ENCODE measurements around the gene KCNS1. TPM values are rescaled to one million over a fixed set of nuclear protein-coding genes. Genes with fewer than 3 reads are reported as not detected.

Gene KCNS1
- total RNA-seq, 2 donors from 2014 or later: 0.18 to 1.5 TPM

DNA sequence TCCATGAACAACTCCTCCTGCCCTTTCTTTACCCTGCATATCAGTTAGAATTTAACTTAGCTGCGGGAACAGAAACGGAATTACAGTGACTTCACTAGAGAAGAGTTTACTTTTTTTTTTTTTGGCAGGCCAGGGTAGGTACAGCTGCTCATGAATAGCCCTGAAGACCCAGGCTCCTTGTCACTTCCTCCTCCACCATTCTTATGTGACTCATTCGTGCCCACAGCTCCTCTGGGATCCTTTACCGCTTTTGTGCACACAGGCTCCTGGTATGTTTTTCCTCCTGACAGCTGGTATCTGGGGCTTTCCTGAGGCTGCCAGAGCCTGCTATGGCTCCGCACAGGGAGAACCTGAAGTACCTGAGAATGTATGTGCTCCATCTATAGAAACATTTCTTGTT is 3.9 kb upstream of the KCNS1 start:
- no peak overlapping the region for H3K27ac ChIP-seq (ENCODE audit: low read depth, low read length)
- H3K36me3 ChIP-seq (ENCODE audit: control insufficient read depth, insufficient read depth, low read length): no peaks in the 10 kb centered on the region
- H3K9me3 ChIP-seq (ENCODE audit: control insufficient read depth, low read length): no peaks in the 10 kb centered on the region
- TF ChIP-seq, protein P1, sequence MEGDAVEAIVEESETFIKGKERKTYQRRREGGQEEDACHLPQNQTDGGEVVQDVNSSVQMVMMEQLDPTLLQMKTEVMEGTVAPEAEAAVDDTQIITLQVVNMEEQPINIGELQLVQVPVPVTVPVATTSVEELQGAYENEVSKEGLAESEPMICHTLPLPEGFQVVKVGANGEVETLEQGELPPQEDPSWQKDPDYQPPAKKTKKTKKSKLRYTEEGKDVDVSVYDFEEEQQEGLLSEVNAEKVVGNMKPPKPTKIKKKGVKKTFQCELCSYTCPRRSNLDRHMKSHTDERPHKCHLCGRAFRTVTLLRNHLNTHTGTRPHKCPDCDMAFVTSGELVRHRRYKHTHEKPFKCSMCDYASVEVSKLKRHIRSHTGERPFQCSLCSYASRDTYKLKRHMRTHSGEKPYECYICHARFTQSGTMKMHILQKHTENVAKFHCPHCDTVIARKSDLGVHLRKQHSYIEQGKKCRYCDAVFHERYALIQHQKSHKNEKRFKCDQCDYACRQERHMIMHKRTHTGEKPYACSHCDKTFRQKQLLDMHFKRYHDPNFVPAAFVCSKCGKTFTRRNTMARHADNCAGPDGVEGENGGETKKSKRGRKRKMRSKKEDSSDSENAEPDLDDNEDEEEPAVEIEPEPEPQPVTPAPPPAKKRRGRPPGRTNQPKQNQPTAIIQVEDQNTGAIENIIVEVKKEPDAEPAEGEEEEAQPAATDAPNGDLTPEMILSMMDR (conservative IDR thresholded peaks at IDR 0.05): no peak
- no peaks in the 10 kb centered on the region for H3K4me1 ChIP-seq (ENCODE audit: control insufficient read depth, insufficient read depth, low read length)
- no peak overlapping the region for H3K9ac ChIP-seq (ENCODE audit: extremely low read depth, low read length, poor library complexity, severe bottlenecking)
- no peaks in the 10 kb centered on the region for H3K36me3 Mint-ChIP-seq (ENCODE audit: low read depth)
- no peak for DNase-seq
- H3K27ac Mint-ChIP-seq: no peak overlapping the region
- peaks cover 6% of the 10 kb centered on the region for H3K4me1 Mint-ChIP-seq
- no peak overlapping the region for H3K4me3 Mint-ChIP-seq
- H3K27me3 Mint-ChIP-seq (ENCODE audit: insufficient read depth): peaks cover 12% of the 10 kb centered on the region
- no peaks in the 10 kb centered on the region for H3K9me3 Mint-ChIP-seq
- 87 to 91% methylated on average over 5 of the region's 5 CpGs for WGBS, 2 experiments (ENCODE audit: insufficient coverage in 1 of 2, insufficient read length in 1 of 2)
- H3K4me3 ChIP-seq (ENCODE audit: low read length): no peak overlapping the region
- peaks cover 16% of the 10 kb centered on the region for H3K27me3 ChIP-seq (ENCODE audit: control insufficient read depth, insufficient read depth, low read length, poor library complexity, severe bottlenecking)

DNA sequence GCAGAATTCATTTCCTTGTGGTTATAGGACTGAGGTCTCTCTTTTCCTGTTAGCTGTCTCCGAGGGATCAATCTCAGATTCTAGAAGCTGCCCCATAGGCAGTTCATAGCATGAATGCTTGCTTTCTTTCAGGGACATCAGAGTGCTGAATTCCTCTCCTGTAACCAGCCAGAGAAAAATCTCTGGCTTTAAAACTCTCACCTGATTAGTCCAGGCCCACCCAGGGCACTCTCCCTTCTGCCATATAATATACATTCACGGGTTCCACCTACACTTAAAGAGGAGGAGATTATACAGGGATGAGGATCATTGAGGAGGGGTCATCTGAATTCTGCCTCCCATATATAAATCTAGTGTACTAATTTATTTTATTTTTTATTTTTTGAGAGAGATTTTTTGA is 2.1 kb upstream of the KCNS1 start:
- H3K9ac ChIP-seq (ENCODE audit: extremely low read depth, low read length, poor library complexity, severe bottlenecking): no peak overlapping the region
- DNase-seq: peak; percentile 7
- peaks cover 17% of the 10 kb centered on the region for H3K27me3 ChIP-seq (ENCODE audit: control insufficient read depth, insufficient read depth, low read length, poor library complexity, severe bottlenecking)
- Mint-ChIP-seq H3K27ac (no peak overlapping the region), H3K36me3 (ENCODE audit: low read depth) (no peaks in the 10 kb centered on the region), H3K9me3 (no peaks in the 10 kb centered on the region), H3K4me1 (peaks cover 6% of the 10 kb centered on the region), H3K4me3 (no peak overlapping the region), H3K27me3 (ENCODE audit: insufficient read depth) (peaks cover 25% of the 10 kb centered on the region)
- WGBS, 2 experiments (ENCODE audit: insufficient coverage in 1 of 2, insufficient read length in 1 of 2): 93 to 100% methylated on average over 1 of the region's 2 CpGs
- TF ChIP-seq, protein P1 (conservative IDR thresholded peaks at IDR 0.05): no peak
- H3K36me3 ChIP-seq (ENCODE audit: control insufficient read depth, insufficient read depth, low read length): no peaks in the 10 kb centered on the region
- H3K4me3 ChIP-seq (ENCODE audit: low read length): no peak overlapping the region
- no peaks in the 10 kb centered on the region for H3K9me3 ChIP-seq (ENCODE audit: control insufficient read depth, low read length)
- no peaks in the 10 kb centered on the region for H3K4me1 ChIP-seq (ENCODE audit: control insufficient read depth, insufficient read depth, low read length)
- H3K27ac ChIP-seq (ENCODE audit: low read depth, low read length): no peak overlapping the region

DNA sequence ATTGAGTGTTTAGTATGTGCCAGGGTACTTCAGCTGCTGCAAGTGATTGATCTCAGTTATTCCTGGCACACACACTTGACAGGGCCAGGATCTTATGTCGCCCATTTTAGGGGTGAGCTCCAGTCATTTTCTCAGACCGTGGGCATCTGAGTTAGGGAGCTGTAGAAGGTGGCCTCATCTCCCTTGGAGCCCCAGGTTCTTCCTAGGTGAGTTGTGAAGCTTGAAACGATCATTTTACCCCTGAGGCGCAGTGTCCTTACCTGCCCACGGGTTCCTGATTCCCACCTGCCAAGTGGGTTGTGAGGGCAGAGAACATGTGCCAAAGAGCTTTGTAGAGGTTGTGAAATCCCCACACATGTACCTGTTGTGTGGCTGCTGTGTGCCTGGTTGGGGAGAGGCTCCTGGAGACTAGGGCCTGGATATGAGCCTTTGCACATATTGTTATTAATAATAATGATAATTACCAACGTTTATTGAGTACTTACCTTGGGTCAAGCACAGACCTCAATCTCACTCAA is 465 bp upstream of the KCNS1 start:
- peaks cover 5% of the 10 kb centered on the region for H3K9me3 Mint-ChIP-seq
- no peak overlapping the region for H3K27ac Mint-ChIP-seq

More for the DNA sequence above, 465 bp upstream of the KCNS1 start:
- Histone ChIP-seq H3K9ac (ENCODE audit: extremely low read depth, low read length, poor library complexity, severe bottlenecking) (no peak overlapping the region), H3K27me3 (ENCODE audit: control insufficient read depth, insufficient read depth, low read length, poor library complexity, severe bottlenecking) (peaks cover 17% of the 10 kb centered on the region), H3K4me3 (ENCODE audit: low read length) (no peak overlapping the region), H3K36me3 (ENCODE audit: control insufficient read depth, insufficient read depth, low read length) (no peaks in the 10 kb centered on the region), H3K9me3 (ENCODE audit: control insufficient read depth, low read length) (no peaks in the 10 kb centered on the region), H3K27ac (ENCODE audit: low read depth, low read length) (no peak overlapping the region), H3K4me1 (ENCODE audit: control insufficient read depth, insufficient read depth, low read length) (no peaks in the 10 kb centered on the region)
- TF ChIP-seq, protein P1 (conservative IDR thresholded peaks at IDR 0.05): no peak
- no peak for DNase-seq
- peak overlapping the region; percentile 51 for H3K4me3 Mint-ChIP-seq
- peaks cover 6% of the 10 kb centered on the region for H3K4me1 Mint-ChIP-seq
- WGBS, 2 experiments (ENCODE audit: insufficient coverage in 1 of 2, insufficient read length in 1 of 2): 85 to 93% methylated on average over 5 of the region's 6 CpGs
- H3K27me3 Mint-ChIP-seq (ENCODE audit: insufficient read depth): peaks cover 36% of the 10 kb centered on the region
- H3K36me3 Mint-ChIP-seq (ENCODE audit: low read depth): no peaks in the 10 kb centered on the region

Data from endodermal cell (in vitro differentiated cells).